Measurements from ENCODE around the gene RRM2.

DNA sequence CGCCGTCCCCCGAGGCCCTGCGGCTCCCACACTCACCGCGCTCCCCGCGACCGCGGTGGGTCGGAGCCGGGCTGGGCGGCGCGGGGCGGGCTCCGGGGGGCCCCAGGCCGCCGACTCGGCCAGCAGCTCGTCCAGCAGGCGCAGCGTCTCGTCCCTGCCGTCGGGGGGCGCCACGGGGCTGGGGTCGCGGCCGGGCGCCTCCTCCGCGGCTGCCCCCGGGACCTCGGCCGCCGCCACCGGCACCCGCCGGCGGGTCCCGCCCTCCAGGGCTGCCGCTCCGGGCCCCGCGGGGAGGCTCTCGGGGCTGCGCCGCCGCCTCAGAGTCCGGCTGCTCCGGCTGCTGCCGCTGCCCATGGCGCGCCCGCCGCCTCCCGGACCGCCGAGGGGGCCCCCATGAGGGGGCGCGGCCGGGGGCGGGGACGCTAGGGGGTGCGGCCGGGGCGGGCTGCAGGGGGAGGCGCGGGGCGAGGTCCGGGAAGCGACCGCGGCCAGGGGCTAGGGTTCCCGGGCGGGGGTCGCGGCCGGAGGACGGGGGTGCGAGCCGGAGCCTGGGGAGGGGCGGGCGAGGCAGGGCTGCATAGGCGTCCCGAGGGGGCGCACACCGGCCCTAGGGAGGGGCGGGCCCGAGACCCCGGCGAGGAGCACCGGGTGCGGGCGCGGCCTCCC, 42.5 kb upstream of the RRM2 start, which contains the start of gene CYS1:
- no peak for TF ChIP-seq POLR2AphosphoS5 (IDR thresholded peaks at IDR 0.05)
- TF ChIP-seq EP300 (conservative IDR thresholded peaks at IDR 0.05; ENCODE audit: poor library complexity, severe bottlenecking), result no peak
- TF ChIP-seq RAD21 (conservative IDR thresholded peaks at IDR 0.05), result no peak
- TF ChIP-seq, protein P1, sequence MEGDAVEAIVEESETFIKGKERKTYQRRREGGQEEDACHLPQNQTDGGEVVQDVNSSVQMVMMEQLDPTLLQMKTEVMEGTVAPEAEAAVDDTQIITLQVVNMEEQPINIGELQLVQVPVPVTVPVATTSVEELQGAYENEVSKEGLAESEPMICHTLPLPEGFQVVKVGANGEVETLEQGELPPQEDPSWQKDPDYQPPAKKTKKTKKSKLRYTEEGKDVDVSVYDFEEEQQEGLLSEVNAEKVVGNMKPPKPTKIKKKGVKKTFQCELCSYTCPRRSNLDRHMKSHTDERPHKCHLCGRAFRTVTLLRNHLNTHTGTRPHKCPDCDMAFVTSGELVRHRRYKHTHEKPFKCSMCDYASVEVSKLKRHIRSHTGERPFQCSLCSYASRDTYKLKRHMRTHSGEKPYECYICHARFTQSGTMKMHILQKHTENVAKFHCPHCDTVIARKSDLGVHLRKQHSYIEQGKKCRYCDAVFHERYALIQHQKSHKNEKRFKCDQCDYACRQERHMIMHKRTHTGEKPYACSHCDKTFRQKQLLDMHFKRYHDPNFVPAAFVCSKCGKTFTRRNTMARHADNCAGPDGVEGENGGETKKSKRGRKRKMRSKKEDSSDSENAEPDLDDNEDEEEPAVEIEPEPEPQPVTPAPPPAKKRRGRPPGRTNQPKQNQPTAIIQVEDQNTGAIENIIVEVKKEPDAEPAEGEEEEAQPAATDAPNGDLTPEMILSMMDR (IDR thresholded peaks at IDR 0.05; ENCODE audit: poor library complexity, severe bottlenecking), result no peak

Measured in neural cell (in vitro differentiated cells).